Bronchial epithelial cell (primary cell): ENCODE data around the gene PRAMEF13. TPM values are rescaled to one million over a fixed set of nuclear protein-coding genes. Genes with fewer than 3 reads are reported as not detected.

ENCODE experiments used
- total RNA-seq: library from RNA; depleted of rRNA; stranded (reverse); fragments of >200 nt; gene quantifications from 2 replicates; pipeline ENCODE4 v1.2.1, GENCODE V29; 2014

The PRAMEF13 gene
- total RNA-seq, 1 donor from 2014 or later, result not detected

Other genes starting within 250 kb of the PRAMEF13 start
- gene PRAMEF27, start 144.8 kb downstream of the PRAMEF13 start, total RNA-seq, result not detected in 2 replicates
- not detected in 2 replicates for gene HNRNPCL3, start 140.6 kb downstream of the PRAMEF13 start, total RNA-seq
- not detected in 2 replicates for gene PRAMEF25, start 130.6 kb downstream of the PRAMEF13 start, total RNA-seq
- not detected in 2 replicates for gene HNRNPCL2, start 84.6 kb downstream of the PRAMEF13 start, total RNA-seq
- gene PRAMEF26, start 45.4 kb downstream of the PRAMEF13 start, total RNA-seq, result not detected in 2 replicates
- not detected in 2 replicates for gene HNRNPCL4, start 35.8 kb downstream of the PRAMEF13 start, total RNA-seq
- not detected in 2 replicates for gene PRAMEF9, start 29.6 kb downstream of the PRAMEF13 start, total RNA-seq
- gene PRAMEF18, start 24.7 kb upstream of the PRAMEF13 start, total RNA-seq, result not detected in 2 replicates
- not detected in 2 replicates for gene PRAMEF5, start 52.8 kb upstream of the PRAMEF13 start, total RNA-seq
- gene PRAMEF8, start 83.7 kb upstream of the PRAMEF13 start, total RNA-seq, result not detected in 2 replicates
- not detected in 2 replicates for gene PRAMEF33, start 102.1 kb upstream of the PRAMEF13 start, total RNA-seq
- not detected in 2 replicates for gene PRAMEF15, start 114.2 kb upstream of the PRAMEF13 start, total RNA-seq
- gene PRAMEF14, start 145.7 kb upstream of the PRAMEF13 start, total RNA-seq, result not detected in 2 replicates
- gene PRAMEF19, start 170.5 kb upstream of the PRAMEF13 start, total RNA-seq, result not detected in 2 replicates
- not detected in 2 replicates for gene PRAMEF17, start 188.2 kb upstream of the PRAMEF13 start, total RNA-seq
- gene PRAMEF20, start 209.0 kb upstream of the PRAMEF13 start, total RNA-seq, result not detected in 2 replicates